Muscle layer of colon (tissue), 2 donors: ENCODE results near the gene C1orf21.

Experiments used
- H3K27ac ChIP-seq: one replicate; pipeline ENCODE4 v1.7.0; 2013; ENCODE audit warnings: low read depth, mild to moderate bottlenecking, low read length, moderate library complexity
- H3K27me3 ChIP-seq, 2 donors: one replicate each; pipeline ENCODE4 v1.7.0; 2013; ENCODE audit warnings: low read length in 2 of 2, mild to moderate bottlenecking in 2 of 2; ENCODE audit not compliant: insufficient read depth in 2 of 2, control insufficient read depth in 1 of 2
- H3K36me3 ChIP-seq: one replicate; pipeline ENCODE4 v1.7.0; 2013; ENCODE audit warnings: mild to moderate bottlenecking, low read length; ENCODE audit not compliant: insufficient read depth
- H3K4me1 ChIP-seq: one replicate; pipeline ENCODE4 v1.7.0; 2013; ENCODE audit warnings: mild to moderate bottlenecking, low read length; ENCODE audit not compliant: insufficient read depth
- H3K4me3 ChIP-seq, 2 donors: one replicate each; pipeline ENCODE4 v1.7.0; 2013; ENCODE audit warnings: low read length in 2 of 2, low read depth in 1 of 2, mild to moderate bottlenecking in 1 of 2, moderate library complexity in 1 of 2
- H3K9ac ChIP-seq: one replicate; pipeline ENCODE4 v1.7.0; 2013; ENCODE audit warnings: low read length
- H3K9me3 ChIP-seq: one replicate; pipeline ENCODE4 v1.7.0; 2013; ENCODE audit warnings: mild to moderate bottlenecking, low read length
- donor health status: abdominal sarcoma.
- donor health status: Adenocarcinoma of cecum.

The C1orf21 gene

DNA sequence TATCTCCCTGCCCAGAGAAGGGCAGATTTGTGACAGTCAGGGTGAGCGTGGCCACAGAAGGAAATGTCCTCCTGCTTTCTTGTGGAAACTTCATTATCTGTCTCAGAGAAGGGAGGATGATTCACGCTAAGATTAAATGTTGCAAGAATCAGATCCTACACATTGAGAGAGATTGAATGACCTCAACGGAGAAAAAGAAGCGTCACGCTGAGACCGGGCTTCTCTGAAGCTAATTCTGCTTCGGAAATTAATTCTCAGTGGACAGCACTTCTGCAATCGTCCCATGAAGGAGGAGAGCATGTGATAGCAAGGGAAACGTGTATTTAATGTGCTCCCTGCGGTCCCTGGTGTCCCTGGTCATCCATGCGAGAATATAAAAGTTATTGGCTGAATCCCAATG, 19.8 kb upstream of the C1orf21 start:
- H3K27me3 ChIP-seq = no peaks in the 10 kb centered on the region
- no peak overlapping the region for H3K27ac ChIP-seq
- H3K4me1 ChIP-seq = peaks cover 10% of the 10 kb centered on the region
- H3K4me3 ChIP-seq = peak overlapping the region in 1 of 2 donors; percentile 1
- no peak overlapping the region for H3K9ac ChIP-seq
- H3K9me3 ChIP-seq = no peaks in the 10 kb centered on the region
- H3K36me3 ChIP-seq = no peaks in the 10 kb centered on the region

DNA sequence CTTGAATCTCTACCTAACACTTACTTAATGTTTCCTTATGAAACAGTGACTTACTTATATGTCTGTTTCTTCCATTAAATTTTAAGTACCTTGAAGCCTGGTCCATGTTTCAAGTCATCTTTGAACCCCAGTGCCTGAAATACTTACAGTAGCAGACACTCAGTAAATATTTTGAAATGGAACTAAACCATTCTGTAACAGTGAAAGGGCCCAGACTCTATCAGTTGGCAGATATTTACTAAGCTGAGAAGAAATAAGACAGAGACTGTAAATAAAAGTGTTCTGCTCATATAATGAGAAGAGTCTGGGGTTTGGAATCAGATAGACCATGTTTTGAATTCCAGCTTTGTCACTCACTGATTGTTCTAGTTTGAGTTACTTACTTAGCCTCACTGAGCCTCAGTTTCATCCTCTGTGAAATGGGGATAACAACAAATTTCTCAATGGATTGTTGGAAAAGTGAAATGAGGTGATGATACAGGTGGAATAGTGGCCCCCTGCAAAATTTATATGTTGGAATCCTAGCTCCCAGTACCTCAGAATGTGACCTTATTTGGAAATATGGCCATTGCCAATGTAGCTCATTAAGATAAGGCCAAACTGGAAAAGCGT, 19.3 kb upstream of the C1orf21 start:
- Histone ChIP-seq H3K9me3 (no peaks in the 10 kb centered on the region), H3K4me1 (peaks cover 10% of the 10 kb centered on the region)

GRCh38 chr1:184368354-184368753, 18.5 kb upstream of the C1orf21 start:
- Histone ChIP-seq H3K9ac (no peak overlapping the region), H3K4me1 (peaks cover 10% of the 10 kb centered on the region), H3K27ac (no peak overlapping the region), H3K27me3 (no peaks in the 10 kb centered on the region), H3K4me3 (no peak overlapping the region), H3K36me3 (no peaks in the 10 kb centered on the region), H3K9me3 (no peaks in the 10 kb centered on the region)

More for the DNA sequence above, 19.3 kb upstream of the C1orf21 start:
- Histone ChIP-seq H3K27ac (no peak overlapping the region), H3K36me3 (no peaks in the 10 kb centered on the region), H3K27me3 (no peaks in the 10 kb centered on the region), H3K9ac (no peak overlapping the region), H3K4me3 (peak overlapping the region in 1 of 2 donors; percentile 1)

- Histone ChIP-seq H3K9ac (no peak overlapping the region), H3K9me3 (no peaks in the 10 kb centered on the region)
These were observed 16.0 kb upstream of the C1orf21 start for GRCh38 chr1:184370850-184371249.

GRCh38 chr1:184373155-184373554, 13.7 kb upstream of the C1orf21 start:
- Histone ChIP-seq H3K4me1 (no peaks in the 10 kb centered on the region), H3K9ac (no peak overlapping the region), H3K4me3 (no peak overlapping the region), H3K27ac (no peak overlapping the region), H3K27me3 (no peaks in the 10 kb centered on the region), H3K9me3 (no peaks in the 10 kb centered on the region), H3K36me3 (no peaks in the 10 kb centered on the region)

More at GRCh38 chr1:184370850-184371249, 16.0 kb upstream of the C1orf21 start:
- Histone ChIP-seq H3K4me3 (no peak overlapping the region), H3K27me3 (no peaks in the 10 kb centered on the region), H3K4me1 (peaks cover 10% of the 10 kb centered on the region), H3K36me3 (no peaks in the 10 kb centered on the region), H3K27ac (no peak overlapping the region)

DNA sequence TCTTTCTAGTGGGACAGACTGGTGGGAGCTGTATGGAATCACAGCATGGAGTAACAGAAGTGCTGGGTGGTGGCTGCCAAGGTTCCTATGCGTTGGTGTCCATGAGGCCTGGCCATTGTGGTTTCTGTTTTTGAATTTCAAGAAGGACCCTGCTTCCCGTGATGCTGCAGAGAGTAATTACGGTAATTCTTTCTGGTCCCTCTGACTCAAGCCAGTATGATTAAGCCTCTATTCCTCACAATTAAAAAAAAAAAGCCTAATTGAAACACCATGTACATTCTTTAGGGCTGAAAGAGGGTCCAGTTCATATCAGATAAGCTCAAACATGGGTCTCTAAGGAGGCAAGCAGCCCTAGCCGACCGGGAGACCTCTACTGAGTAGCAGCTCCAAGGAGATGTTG, 10.5 kb upstream of the C1orf21 start:
- Histone ChIP-seq H3K9me3 (no peaks in the 10 kb centered on the region), H3K4me1 (no peaks in the 10 kb centered on the region), H3K4me3 (no peak overlapping the region), H3K27ac (no peak overlapping the region), H3K9ac (no peak overlapping the region), H3K36me3 (no peaks in the 10 kb centered on the region), H3K27me3 (no peaks in the 10 kb centered on the region)

DNA sequence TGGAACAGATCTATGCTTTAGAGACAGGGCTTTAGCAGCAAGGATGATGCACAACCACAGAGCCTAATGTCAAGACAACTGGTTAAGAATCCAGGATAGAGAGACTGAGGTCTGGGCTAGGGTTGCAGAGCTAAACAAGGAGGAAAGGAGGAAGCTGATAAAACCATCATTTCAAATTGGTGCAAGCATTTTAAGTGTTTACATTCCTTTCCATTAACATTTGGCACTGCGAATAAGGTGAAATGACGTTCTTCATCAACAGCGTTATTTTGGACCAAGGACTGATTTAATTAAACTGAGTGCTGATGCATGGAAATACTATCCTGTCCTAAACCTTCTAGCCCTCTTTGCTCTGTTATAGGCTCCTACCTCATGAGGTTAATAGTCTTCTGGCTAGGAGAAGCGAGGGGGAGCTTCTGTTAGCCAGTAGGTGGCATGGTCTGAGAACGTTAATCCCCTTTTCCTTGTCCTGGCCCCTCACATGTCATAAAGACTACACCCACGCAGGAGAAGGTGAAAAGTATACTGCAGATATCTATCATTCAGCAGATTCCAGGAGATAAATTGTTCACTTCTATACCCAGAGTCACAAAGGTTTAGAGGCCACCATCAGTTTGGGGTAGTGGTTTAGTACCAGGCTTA, 7.6 kb upstream of the C1orf21 start:
- Histone ChIP-seq H3K4me3 (no peak overlapping the region), H3K4me1 (no peaks in the 10 kb centered on the region), H3K27me3 (no peaks in the 10 kb centered on the region), H3K9me3 (no peaks in the 10 kb centered on the region), H3K36me3 (no peaks in the 10 kb centered on the region), H3K27ac (no peak overlapping the region), H3K9ac (no peak overlapping the region)

DNA sequence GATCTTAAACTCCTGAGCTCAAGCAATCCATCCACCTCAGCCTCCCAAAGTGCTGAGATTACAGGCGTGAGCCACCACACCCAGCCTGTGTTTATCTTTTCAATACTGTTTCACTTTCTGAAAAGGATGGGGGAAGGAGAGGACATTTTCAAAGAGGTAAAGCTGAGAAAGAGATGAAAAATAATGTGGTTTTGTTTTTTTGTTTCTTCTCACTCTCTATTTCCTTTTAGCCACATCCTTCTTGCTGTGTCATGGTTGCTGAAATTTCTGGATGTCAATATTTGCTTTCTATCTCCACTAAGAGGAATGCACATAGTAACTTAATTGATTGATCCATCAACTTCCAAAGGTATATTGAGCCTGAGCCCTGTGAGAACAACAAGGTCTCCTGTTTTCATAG, 6.4 kb upstream of the C1orf21 start:
- no peak overlapping the region for H3K4me3 ChIP-seq
- H3K9ac ChIP-seq = no peak overlapping the region
- peaks cover 0 to 4% of the 10 kb centered on the region in 2 donors for H3K27me3 ChIP-seq
- H3K27ac ChIP-seq = no peak overlapping the region
- no peaks in the 10 kb centered on the region for H3K9me3 ChIP-seq
- no peaks in the 10 kb centered on the region for H3K36me3 ChIP-seq
- no peaks in the 10 kb centered on the region for H3K4me1 ChIP-seq

DNA sequence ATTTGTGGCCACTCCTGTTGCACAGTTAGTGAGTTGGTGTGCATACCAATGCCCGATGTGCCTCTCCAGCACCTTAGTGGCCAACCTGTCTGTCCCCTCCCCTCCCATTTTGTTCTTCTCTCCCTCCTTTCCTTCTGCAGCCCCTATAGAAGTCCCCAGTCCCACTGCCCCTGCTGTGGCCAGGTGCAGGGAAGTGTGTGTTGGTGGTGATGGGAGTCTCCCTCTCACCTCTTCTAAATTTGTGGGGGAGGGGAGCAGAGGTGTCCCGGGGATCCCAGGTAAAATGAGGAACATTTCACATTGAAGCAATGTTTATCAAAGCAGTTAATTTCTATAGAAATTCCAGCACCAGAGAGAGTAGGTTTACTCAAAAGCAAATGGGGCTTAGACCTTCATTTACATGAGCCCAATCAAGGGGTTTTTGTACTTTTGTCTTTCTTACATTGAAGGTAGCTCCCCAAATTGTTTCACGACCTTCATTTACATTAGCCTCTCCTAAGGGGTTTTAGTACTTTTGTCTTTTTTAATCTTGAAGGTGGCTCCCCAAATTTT, 3.0 kb upstream of the C1orf21 start:
- Histone ChIP-seq H3K27me3 (peaks cover 0 to 4% of the 10 kb centered on the region in 2 donors), H3K4me3 (no peak overlapping the region), H3K9ac (no peak overlapping the region), H3K4me1 (peaks cover 3% of the 10 kb centered on the region), H3K9me3 (no peaks in the 10 kb centered on the region), H3K27ac (no peak overlapping the region), H3K36me3 (no peaks in the 10 kb centered on the region)

DNA sequence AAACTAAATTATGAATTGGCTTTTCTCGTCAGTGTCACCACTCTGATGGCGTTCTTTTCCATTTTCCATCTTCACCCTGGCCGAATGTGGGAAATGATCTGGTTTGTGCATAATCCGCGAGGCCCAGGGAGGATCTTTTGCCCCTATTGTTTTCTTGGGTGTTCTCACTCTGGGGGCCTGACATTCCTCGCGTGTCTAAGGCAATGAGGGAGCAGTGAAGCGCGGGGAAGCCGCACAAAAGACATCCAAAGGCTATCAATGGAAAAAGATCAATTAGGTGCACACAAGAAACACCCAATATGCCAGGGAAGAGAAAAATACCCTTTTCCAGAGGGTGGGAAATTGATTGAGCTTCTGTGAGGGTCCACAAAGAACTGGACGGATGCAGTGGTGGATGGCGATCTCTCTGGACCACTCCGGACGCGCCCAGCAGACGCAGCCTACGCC, 941 bp upstream of the C1orf21 start:
- H3K27ac ChIP-seq = peak overlapping the region; percentile 73
- H3K4me1 ChIP-seq = peaks cover 19% of the 10 kb centered on the region
- peaks cover 0 to 4% of the 10 kb centered on the region in 2 donors for H3K27me3 ChIP-seq
- H3K36me3 ChIP-seq = no peaks in the 10 kb centered on the region
- H3K9me3 ChIP-seq = no peaks in the 10 kb centered on the region
- H3K9ac ChIP-seq = peak overlapping the region; percentile 36
- peak overlapping the region; percentile 87 to 90 for H3K4me3 ChIP-seq

DNA sequence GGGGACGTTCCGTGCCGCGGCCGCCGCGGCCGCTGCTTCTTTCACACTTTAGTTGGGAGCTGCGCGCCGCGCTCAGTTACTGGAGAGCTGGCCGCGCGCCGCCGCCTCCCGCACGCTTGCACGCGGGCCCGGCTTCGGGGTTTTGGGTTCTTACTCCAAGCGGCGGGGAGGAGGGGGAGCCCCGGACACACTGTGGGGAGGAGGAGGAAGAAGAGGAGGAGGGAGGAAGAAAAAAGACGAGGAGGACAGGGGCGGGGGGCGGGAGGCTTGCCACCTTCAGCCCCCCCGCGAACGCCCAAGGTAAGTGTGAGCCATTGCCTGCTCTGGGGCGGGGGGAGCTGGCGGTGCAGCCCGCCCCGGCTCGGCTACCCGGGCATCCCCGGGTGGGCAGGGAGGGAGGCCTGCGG, 243 bp downstream of the C1orf21 start:
- H3K9ac ChIP-seq = no peak overlapping the region
- peaks cover 23% of the 10 kb centered on the region for H3K4me1 ChIP-seq
- H3K4me3 ChIP-seq = peak overlapping the region; percentile 87 to 90
- peak overlapping the region; percentile 73 for H3K27ac ChIP-seq
- peaks cover 0 to 4% of the 10 kb centered on the region in 2 donors for H3K27me3 ChIP-seq
- no peaks in the 10 kb centered on the region for H3K36me3 ChIP-seq
- no peaks in the 10 kb centered on the region for H3K9me3 ChIP-seq
